ENCODE data around the gene FAM193B.
A peak's percentile ranks its signal among the peaks of the same experiment; 100 is the strongest.
"Not testable (repeated sequence)": the region's sequence is repeated elsewhere in the genome, so short reads cannot be mapped to it uniquely, and the experiment has no call there.

The FAM193B gene

GRCh38 chr5:177575488-177575887 lies 21.1 kb upstream of the FAM193B start:
- no peak for DNase-seq

GRCh38 chr5:177569894-177570293 lies 15.5 kb upstream of the FAM193B start:
- DNase-seq: no peak

- DNase-seq: no peak
Observed at GRCh38 chr5:177568326-177568725, 14.0 kb upstream of the FAM193B start.

- DNase-seq: no peak
Observed at GRCh38 chr5:177565046-177565445, 10.7 kb upstream of the FAM193B start.

GRCh38 chr5:177559446-177559941 lies 5.1 kb upstream of the FAM193B start:
- not testable (repeated sequence) for DNase-seq

- no peak for DNase-seq
Observed at GRCh38 chr5:177557796-177558195, 3.4 kb upstream of the FAM193B start.

- no peak for DNase-seq
Observed at GRCh38 chr5:177557041-177557647, 2.8 kb upstream of the FAM193B start.

- no peak for DNase-seq
Observed at GRCh38 chr5:177555665-177556064, 1.3 kb upstream of the FAM193B start.

- DNase-seq: no peak
Observed at GRCh38 chr5:177555228-177555627, 865 bp upstream of the FAM193B start.

GRCh38 chr5:177553671-177554429 lies 513 bp downstream of the FAM193B start:
- DNase-seq: no peak

GRCh38 chr5:177552839-177553455 lies 1.4 kb downstream of the FAM193B start:
- peak; percentile 3 for DNase-seq

GRCh38 chr5:177550122-177550521 lies 4.2 kb downstream of the FAM193B start:
- DNase-seq: no peak

GRCh38 chr5:177548495-177548894 lies 5.9 kb downstream of the FAM193B start:
- no peak for DNase-seq

GRCh38 chr5:177547736-177548135 lies 6.6 kb downstream of the FAM193B start:
- no peak for DNase-seq

- peak; percentile 27 for DNase-seq
Observed at GRCh38 chr5:177546258-177546741, 8.1 kb downstream of the FAM193B start.

GRCh38 chr5:177545487-177546257 lies 8.7 kb downstream of the FAM193B start:
- DNase-seq: peak; percentile 8

- no peak for DNase-seq
Observed at GRCh38 chr5:177542816-177543465, 11.4 kb downstream of the FAM193B start.

GRCh38 chr5:177540438-177540837 lies 13.9 kb downstream of the FAM193B start:
- no peak for DNase-seq

GRCh38 chr5:177539411-177539810 lies 15.0 kb downstream of the FAM193B start:
- no peak for DNase-seq

GRCh38 chr5:177538876-177539275 lies 15.5 kb downstream of the FAM193B start:
- no peak for DNase-seq

- DNase-seq: no peak
Observed at GRCh38 chr5:177537389-177538361, 16.7 kb downstream of the FAM193B start.

All from midbrain (tissue), 1 donor.